Activated naive CD4-positive, alpha-beta T cell treated with anti-CD3 and anti-CD28 coated beads, Interleukin-2, amount 50 U/mL, for 24 hours (primary cell): Measurements from ENCODE around the gene SF3A2.

ENCODE experiments used
- H3K27ac Mint-ChIP-seq: one replicate; pipeline ENCODE4 v1.8.0; 2021; ENCODE audit warnings: mild to moderate bottlenecking, mixed read lengths
- H3K27me3 Mint-ChIP-seq: one replicate; pipeline ENCODE4 v1.8.0; 2021; ENCODE audit warnings: mixed read lengths
- H3K36me3 Mint-ChIP-seq: one replicate; pipeline ENCODE4 v1.8.0; 2021; ENCODE audit warnings: mixed read lengths
- H3K4me1 Mint-ChIP-seq: one replicate; pipeline ENCODE4 v1.8.0; 2021; ENCODE audit warnings: mixed read lengths
- H3K4me3 Mint-ChIP-seq: one replicate; pipeline ENCODE4 v1.8.0; 2021; ENCODE audit warnings: mild to moderate bottlenecking, mixed read lengths
- H3K9me3 Mint-ChIP-seq: one replicate; pipeline ENCODE4 v1.8.0; 2021; ENCODE audit warnings: mixed read lengths

SF3A2 gene

GRCh38 chr19:2294687-2295335 lies 58.2 kb downstream of the SF3A2 start:
- Mint-ChIP-seq H3K9me3 (no peaks in the 10 kb centered on the region), H3K27me3 (no peaks in the 10 kb centered on the region), H3K27ac (no peak overlapping the region), H3K4me1 (peaks cover 15% of the 10 kb centered on the region), H3K36me3 (peaks cover 3% of the 10 kb centered on the region), H3K4me3 (no peak overlapping the region)

GRCh38 chr19:2296141-2296540 lies 59.5 kb downstream of the SF3A2 start:
- no peaks in the 10 kb centered on the region for H3K9me3 Mint-ChIP-seq
- no peak overlapping the region for H3K27ac Mint-ChIP-seq
- no peak overlapping the region for H3K4me3 Mint-ChIP-seq
- H3K36me3 Mint-ChIP-seq, result peaks cover 3% of the 10 kb centered on the region
- H3K27me3 Mint-ChIP-seq, result no peaks in the 10 kb centered on the region
- H3K4me1 Mint-ChIP-seq, result peaks cover 13% of the 10 kb centered on the region
